Activated CD4-positive, alpha-beta T cell treated with anti-CD3 and anti-CD28 coated beads, Interleukin-2, amount 10 ng/mL, durations not matched to agents 24 days and 14 days (primary cell): ENCODE results near the gene AFM. TPM values are rescaled to one million over a fixed set of nuclear protein-coding genes. Genes with fewer than 3 reads are reported as not detected.

Experiments
- total RNA-seq: library from RNA; stranded (reverse); gene quantifications from 2 replicates; pipeline ENCODE4 v1.2.3, GENCODE V29; 2022

AFM gene
- total RNA-seq, 1 donor from 2014 or later: not detected

Other genes with a start within 250 kb of the AFM start
- 67.4 and 76.5 TPM in 2 replicates for gene ANKRD17, start 222.9 kb upstream of the AFM start, total RNA-seq
- gene ALB, start 77.5 kb upstream of the AFM start, total RNA-seq: not detected in 2 replicates
- not detected in 2 replicates for gene AFP, start 45.5 kb upstream of the AFM start, total RNA-seq
- gene RASSF6, start 138.7 kb downstream of the AFM start, total RNA-seq: not detected in 2 replicates